ENCODE results near the gene RHEX. TPM values are rescaled to one million over a fixed set of nuclear protein-coding genes. Genes with fewer than 3 reads are reported as not detected.

The RHEX gene
- total and polyA plus RNA-seq, 4 donors, result 0.12 to 0.59 (median 0.55) TPM; not detected in 1

GRCh38 chr1:206081856-206082255 lies 28.9 kb downstream of the RHEX start:
- Histone ChIP-seq H3K27ac (ENCODE audit: low read depth, low read length) (no peak overlapping the region), H3K4me3 (ENCODE audit: low read depth, low read length) (no peak overlapping the region), H3K27me3 (ENCODE audit: control insufficient read depth, insufficient read depth, low read length) (no peaks in the 10 kb centered on the region), H3K4me1 (ENCODE audit: control insufficient read depth, insufficient read depth, low read length) (no peaks in the 10 kb centered on the region), H3K36me3 (ENCODE audit: control insufficient read depth, insufficient read depth, low read length) (no peaks in the 10 kb centered on the region), H3K9me3 (ENCODE audit: control insufficient read depth, insufficient read depth, low read length) (no peaks in the 10 kb centered on the region)
- no peak for DNase-seq (ENCODE audit: low read depth in 4 of 6, low spot score in 6 of 6)
- WGBS (ENCODE audit: insufficient coverage), result 44% methylated on average over 2 of the region's 5 CpGs

- WGBS (ENCODE audit: insufficient coverage), result 92% methylated on average over 5 of the region's 8 CpGs
Observed at GRCh38 chr1:206082831-206083695, 30.1 kb downstream of the RHEX start.

GRCh38 chr1:206083750-206084149 lies 30.8 kb downstream of the RHEX start:
- 94% methylated on average over 2 of the region's 2 CpGs for WGBS (ENCODE audit: insufficient coverage)
- Histone ChIP-seq H3K4me1 (ENCODE audit: control insufficient read depth, insufficient read depth, low read length) (no peaks in the 10 kb centered on the region), H3K9me3 (ENCODE audit: control insufficient read depth, insufficient read depth, low read length) (no peaks in the 10 kb centered on the region), H3K27me3 (ENCODE audit: control insufficient read depth, insufficient read depth, low read length) (no peaks in the 10 kb centered on the region), H3K27ac (ENCODE audit: low read depth, low read length) (no peak overlapping the region), H3K4me3 (ENCODE audit: low read depth, low read length) (no peak overlapping the region), H3K36me3 (ENCODE audit: control insufficient read depth, insufficient read depth, low read length) (no peaks in the 10 kb centered on the region)
- no peak for DNase-seq (ENCODE audit: low read depth in 4 of 6, low spot score in 6 of 6)

More at GRCh38 chr1:206082831-206083695, 30.1 kb downstream of the RHEX start:
- no peaks in the 10 kb centered on the region for H3K36me3 ChIP-seq (ENCODE audit: control insufficient read depth, insufficient read depth, low read length)
- H3K9me3 ChIP-seq (ENCODE audit: control insufficient read depth, insufficient read depth, low read length), result no peaks in the 10 kb centered on the region
- H3K27me3 ChIP-seq (ENCODE audit: control insufficient read depth, insufficient read depth, low read length), result no peaks in the 10 kb centered on the region
- H3K27ac ChIP-seq (ENCODE audit: low read depth, low read length), result no peak overlapping the region
- H3K4me1 ChIP-seq (ENCODE audit: control insufficient read depth, insufficient read depth, low read length), result no peaks in the 10 kb centered on the region
- no peak overlapping the region for H3K4me3 ChIP-seq (ENCODE audit: low read depth, low read length)
- DNase-seq (ENCODE audit: low read depth in 4 of 6, low spot score in 6 of 6), result no peak

GRCh38 chr1:206087091-206087490 lies 34.1 kb downstream of the RHEX start:
- no peaks in the 10 kb centered on the region for H3K36me3 ChIP-seq (ENCODE audit: control insufficient read depth, insufficient read depth, low read length)
- no peak overlapping the region for H3K27ac ChIP-seq (ENCODE audit: low read depth, low read length)
- 90% methylated on average over 2 of the region's 3 CpGs for WGBS (ENCODE audit: insufficient coverage)
- no peak for DNase-seq (ENCODE audit: low read depth in 4 of 6, low spot score in 6 of 6)
- H3K4me3 ChIP-seq (ENCODE audit: low read depth, low read length), result no peak overlapping the region
- no peaks in the 10 kb centered on the region for H3K9me3 ChIP-seq (ENCODE audit: control insufficient read depth, insufficient read depth, low read length)
- H3K4me1 ChIP-seq (ENCODE audit: control insufficient read depth, insufficient read depth, low read length), result no peaks in the 10 kb centered on the region
- no peaks in the 10 kb centered on the region for H3K27me3 ChIP-seq (ENCODE audit: control insufficient read depth, insufficient read depth, low read length)

GRCh38 chr1:206089341-206089740 lies 36.4 kb downstream of the RHEX start:
- peak in 2 of 6 donors; percentile 20 to 45 for DNase-seq (ENCODE audit: low read depth in 4 of 6, low spot score in 6 of 6)
- no peaks in the 10 kb centered on the region for H3K36me3 ChIP-seq (ENCODE audit: control insufficient read depth, insufficient read depth, low read length)
- no CpG with 5 or more reads among the region's 3 CpGs for WGBS (ENCODE audit: insufficient coverage)

GRCh38 chr1:206094024-206094423 lies 41.1 kb downstream of the RHEX start:
- Histone ChIP-seq H3K27me3 (ENCODE audit: control insufficient read depth, insufficient read depth, low read length) (no peaks in the 10 kb centered on the region), H3K9me3 (ENCODE audit: control insufficient read depth, insufficient read depth, low read length) (no peaks in the 10 kb centered on the region), H3K27ac (ENCODE audit: low read depth, low read length) (no peak overlapping the region), H3K4me3 (ENCODE audit: low read depth, low read length) (no peak overlapping the region), H3K4me1 (ENCODE audit: control insufficient read depth, insufficient read depth, low read length) (no peaks in the 10 kb centered on the region), H3K36me3 (ENCODE audit: control insufficient read depth, insufficient read depth, low read length) (no peaks in the 10 kb centered on the region)
- peak in 2 of 6 donors; percentile 9 to 70 for DNase-seq (ENCODE audit: low read depth in 4 of 6, low spot score in 6 of 6)
- WGBS (ENCODE audit: insufficient coverage), result no CpG with 5 or more reads among the region's 7 CpGs

More at GRCh38 chr1:206089341-206089740, 36.4 kb downstream of the RHEX start:
- Histone ChIP-seq H3K27ac (ENCODE audit: low read depth, low read length) (no peak overlapping the region), H3K9me3 (ENCODE audit: control insufficient read depth, insufficient read depth, low read length) (no peaks in the 10 kb centered on the region), H3K27me3 (ENCODE audit: control insufficient read depth, insufficient read depth, low read length) (no peaks in the 10 kb centered on the region), H3K4me3 (ENCODE audit: low read depth, low read length) (no peak overlapping the region), H3K4me1 (ENCODE audit: control insufficient read depth, insufficient read depth, low read length) (no peaks in the 10 kb centered on the region)

GRCh38 chr1:206097381-206097780 lies 44.4 kb downstream of the RHEX start:
- WGBS (ENCODE audit: insufficient coverage), result 93% methylated on average over 2 of the region's 3 CpGs

GRCh38 chr1:206098242-206098919 lies 45.4 kb downstream of the RHEX start:
- H3K9me3 ChIP-seq (ENCODE audit: control insufficient read depth, insufficient read depth, low read length), result no peaks in the 10 kb centered on the region
- no peak for DNase-seq (ENCODE audit: low read depth in 4 of 6, low spot score in 6 of 6)
- H3K27ac ChIP-seq (ENCODE audit: low read depth, low read length), result no peak overlapping the region
- no peaks in the 10 kb centered on the region for H3K4me1 ChIP-seq (ENCODE audit: control insufficient read depth, insufficient read depth, low read length)
- no peaks in the 10 kb centered on the region for H3K36me3 ChIP-seq (ENCODE audit: control insufficient read depth, insufficient read depth, low read length)
- no peak overlapping the region for H3K4me3 ChIP-seq (ENCODE audit: low read depth, low read length)
- H3K27me3 ChIP-seq (ENCODE audit: control insufficient read depth, insufficient read depth, low read length), result no peaks in the 10 kb centered on the region
- WGBS (ENCODE audit: insufficient coverage), result 97% methylated on average over 6 of the region's 9 CpGs

More at GRCh38 chr1:206097381-206097780, 44.4 kb downstream of the RHEX start:
- Histone ChIP-seq H3K4me1 (ENCODE audit: control insufficient read depth, insufficient read depth, low read length) (no peaks in the 10 kb centered on the region), H3K4me3 (ENCODE audit: low read depth, low read length) (no peak overlapping the region), H3K9me3 (ENCODE audit: control insufficient read depth, insufficient read depth, low read length) (no peaks in the 10 kb centered on the region), H3K27me3 (ENCODE audit: control insufficient read depth, insufficient read depth, low read length) (no peaks in the 10 kb centered on the region), H3K27ac (ENCODE audit: low read depth, low read length) (no peak overlapping the region), H3K36me3 (ENCODE audit: control insufficient read depth, insufficient read depth, low read length) (no peaks in the 10 kb centered on the region)
- DNase-seq (ENCODE audit: low read depth in 4 of 6, low spot score in 6 of 6), result no peak

GRCh38 chr1:206100226-206100815 lies 47.3 kb downstream of the RHEX start:
- WGBS (ENCODE audit: insufficient coverage), result 67% methylated on average over 1 of the region's 1 CpG
- H3K9me3 ChIP-seq (ENCODE audit: control insufficient read depth, insufficient read depth, low read length), result no peaks in the 10 kb centered on the region
- no peaks in the 10 kb centered on the region for H3K36me3 ChIP-seq (ENCODE audit: control insufficient read depth, insufficient read depth, low read length)
- H3K4me1 ChIP-seq (ENCODE audit: control insufficient read depth, insufficient read depth, low read length), result no peaks in the 10 kb centered on the region
- no peak overlapping the region for H3K4me3 ChIP-seq (ENCODE audit: low read depth, low read length)
- H3K27me3 ChIP-seq (ENCODE audit: control insufficient read depth, insufficient read depth, low read length), result no peaks in the 10 kb centered on the region
- DNase-seq (ENCODE audit: low read depth in 4 of 6, low spot score in 6 of 6), result no peak
- no peak overlapping the region for H3K27ac ChIP-seq (ENCODE audit: low read depth, low read length)

Measured in spinal cord (tissue), 10 donors.